Breast epithelium (tissue), 3 donors: ENCODE measurements around the gene SEZ6L.

Experiments used
- POLR2A ChIP-seq: fragments of 450-650 bp; IDR thresholded peaks from one replicate; pipeline ENCODE4 v1.6.1; 2016; ENCODE audit warnings: antibody characterized with exemption, mild to moderate bottlenecking, moderate library complexity
- TF ChIP-seq, protein P1 (sequence below), 3 donors: fragments of 450-650 bp; IDR thresholded peaks; one replicate each; pipeline ENCODE4 v1.5.1; 2016 to 2017; ENCODE audit warnings: antibody characterized with exemption in 3 of 3, mild to moderate bottlenecking in 3 of 3, moderate library complexity in 3 of 3

DNA sequence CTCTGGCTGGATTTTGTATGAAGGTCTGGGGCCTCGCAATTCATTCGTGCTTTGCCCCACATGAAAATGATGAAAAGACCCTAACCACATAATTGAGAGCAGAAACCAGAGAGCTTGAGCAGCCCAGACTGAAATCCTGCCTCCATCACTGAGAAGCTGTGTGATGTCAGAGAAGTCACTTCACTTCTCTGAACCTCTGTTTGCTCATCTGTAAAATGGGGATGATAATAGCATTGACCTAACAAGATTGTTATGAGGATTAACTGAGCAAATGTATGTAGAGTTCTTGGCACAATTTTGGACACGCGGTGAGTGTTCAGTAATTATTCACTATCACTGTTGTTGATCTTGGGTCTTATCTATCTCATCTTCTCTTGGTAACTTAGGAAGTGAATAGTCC lies 203.6 kb downstream of the SEZ6L start:
- TF ChIP-seq POLR2A = no peak
- TF ChIP-seq, protein P1, sequence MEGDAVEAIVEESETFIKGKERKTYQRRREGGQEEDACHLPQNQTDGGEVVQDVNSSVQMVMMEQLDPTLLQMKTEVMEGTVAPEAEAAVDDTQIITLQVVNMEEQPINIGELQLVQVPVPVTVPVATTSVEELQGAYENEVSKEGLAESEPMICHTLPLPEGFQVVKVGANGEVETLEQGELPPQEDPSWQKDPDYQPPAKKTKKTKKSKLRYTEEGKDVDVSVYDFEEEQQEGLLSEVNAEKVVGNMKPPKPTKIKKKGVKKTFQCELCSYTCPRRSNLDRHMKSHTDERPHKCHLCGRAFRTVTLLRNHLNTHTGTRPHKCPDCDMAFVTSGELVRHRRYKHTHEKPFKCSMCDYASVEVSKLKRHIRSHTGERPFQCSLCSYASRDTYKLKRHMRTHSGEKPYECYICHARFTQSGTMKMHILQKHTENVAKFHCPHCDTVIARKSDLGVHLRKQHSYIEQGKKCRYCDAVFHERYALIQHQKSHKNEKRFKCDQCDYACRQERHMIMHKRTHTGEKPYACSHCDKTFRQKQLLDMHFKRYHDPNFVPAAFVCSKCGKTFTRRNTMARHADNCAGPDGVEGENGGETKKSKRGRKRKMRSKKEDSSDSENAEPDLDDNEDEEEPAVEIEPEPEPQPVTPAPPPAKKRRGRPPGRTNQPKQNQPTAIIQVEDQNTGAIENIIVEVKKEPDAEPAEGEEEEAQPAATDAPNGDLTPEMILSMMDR (IDR thresholded peaks at IDR 0.05) = no peak
